Measurements from ENCODE around the gene RILP.

- TF ChIP-seq, protein P1, sequence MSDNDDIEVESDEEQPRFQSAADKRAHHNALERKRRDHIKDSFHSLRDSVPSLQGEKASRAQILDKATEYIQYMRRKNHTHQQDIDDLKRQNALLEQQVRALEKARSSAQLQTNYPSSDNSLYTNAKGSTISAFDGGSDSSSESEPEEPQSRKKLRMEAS (IDR thresholded peaks at IDR 0.05): no peak
- TF ChIP-seq, protein P2, sequence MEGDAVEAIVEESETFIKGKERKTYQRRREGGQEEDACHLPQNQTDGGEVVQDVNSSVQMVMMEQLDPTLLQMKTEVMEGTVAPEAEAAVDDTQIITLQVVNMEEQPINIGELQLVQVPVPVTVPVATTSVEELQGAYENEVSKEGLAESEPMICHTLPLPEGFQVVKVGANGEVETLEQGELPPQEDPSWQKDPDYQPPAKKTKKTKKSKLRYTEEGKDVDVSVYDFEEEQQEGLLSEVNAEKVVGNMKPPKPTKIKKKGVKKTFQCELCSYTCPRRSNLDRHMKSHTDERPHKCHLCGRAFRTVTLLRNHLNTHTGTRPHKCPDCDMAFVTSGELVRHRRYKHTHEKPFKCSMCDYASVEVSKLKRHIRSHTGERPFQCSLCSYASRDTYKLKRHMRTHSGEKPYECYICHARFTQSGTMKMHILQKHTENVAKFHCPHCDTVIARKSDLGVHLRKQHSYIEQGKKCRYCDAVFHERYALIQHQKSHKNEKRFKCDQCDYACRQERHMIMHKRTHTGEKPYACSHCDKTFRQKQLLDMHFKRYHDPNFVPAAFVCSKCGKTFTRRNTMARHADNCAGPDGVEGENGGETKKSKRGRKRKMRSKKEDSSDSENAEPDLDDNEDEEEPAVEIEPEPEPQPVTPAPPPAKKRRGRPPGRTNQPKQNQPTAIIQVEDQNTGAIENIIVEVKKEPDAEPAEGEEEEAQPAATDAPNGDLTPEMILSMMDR (IDR thresholded peaks at IDR 0.05 in 2 of 3, conservative IDR thresholded peaks at IDR 0.05 in 1 of 3; ENCODE audit: borderline replicate concordance in 1 of 3, insufficient read depth in 1 of 3, low read depth in 2 of 3, low read length in 2 of 3): peak; percentile 33 to 54 (median 54); a peak in 3 of 6 replicates
- TF ChIP-seq ZFX (IDR thresholded peaks at IDR 0.05) (peak; percentile 51; the same call in 1 of the 2 replicates), EZH2phosphoT487 (IDR thresholded peaks at IDR 0.05; ENCODE audit: borderline replicate concordance) (no peak), POLR2A (IDR thresholded peaks at IDR 0.05; ENCODE audit: borderline replicate concordance, extremely low read depth, insufficient read depth, insufficient read length) (no peak), POLR2AphosphoS5 (IDR thresholded peaks at IDR 0.05; ENCODE audit: low read depth, low read length) (peak; percentile 71; the same call in 1 of the 2 replicates), EZH2 (IDR thresholded peaks at IDR 0.05) (no peak)
These were observed 1.3 kb downstream of the RILP start for GRCh38 chr17:1648173-1648962.

All from HCT116 (cell line).